Measurements from ENCODE around the gene CIC. TPM values are rescaled to one million over a fixed set of nuclear protein-coding genes. Genes with fewer than 3 reads are reported as not detected.

Gene CIC
- total RNA-seq, 2 donors from 2014 or later, result 112 to 125 TPM

DNA sequence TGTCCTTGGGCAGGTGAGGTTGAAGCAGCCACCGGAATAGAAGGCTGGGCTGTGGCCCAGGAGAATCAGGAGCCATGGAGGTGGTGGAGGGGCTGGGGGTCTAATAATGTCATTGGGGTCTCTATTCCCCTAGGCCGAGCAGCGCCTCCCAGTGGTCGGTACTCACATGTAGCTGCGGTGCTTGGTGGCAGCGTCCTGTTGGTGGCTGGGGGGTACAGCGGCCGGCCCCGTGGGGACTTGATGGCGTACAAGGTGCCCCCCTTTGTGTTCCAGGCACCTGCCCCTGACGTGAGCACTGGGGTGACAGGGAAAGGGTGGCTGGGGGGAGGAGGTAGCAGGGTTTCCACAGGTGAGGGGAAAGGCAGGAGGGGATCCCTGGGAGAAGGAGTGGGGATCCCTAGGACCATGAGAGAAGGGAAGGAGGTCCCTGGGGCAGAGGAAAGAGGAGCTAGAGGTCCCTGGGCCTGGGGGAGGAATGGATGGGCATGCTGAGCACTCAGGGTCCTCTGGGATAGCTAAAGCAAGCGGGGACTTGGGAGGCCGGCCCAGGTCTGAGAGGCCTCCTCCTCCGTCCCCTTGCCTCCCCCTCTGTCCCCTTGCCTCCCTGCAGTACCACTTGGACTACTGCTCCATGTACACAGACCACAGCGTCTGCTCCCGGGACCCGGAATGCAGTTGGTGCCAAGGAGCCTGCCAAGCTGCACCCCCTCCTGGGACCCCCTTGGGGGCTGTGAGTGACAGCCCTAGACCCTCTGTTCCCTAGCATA lies 74.5 kb downstream of the CIC start:
- H3K9me3 ChIP-seq (ENCODE audit: control insufficient read depth, low read length, poor library complexity, severe bottlenecking), result no peaks in the 10 kb centered on the region
- ATAC-seq, result no peak
- peaks cover 4% of the 10 kb centered on the region for H3K4me1 Mint-ChIP-seq
- H3K4me3 Mint-ChIP-seq, result no peak overlapping the region
- no peaks in the 10 kb centered on the region for H3K36me3 Mint-ChIP-seq (ENCODE audit: low read depth)
- no peak for DNase-seq
- H3K27ac Mint-ChIP-seq, result peak overlapping the region; percentile 47
- H3K27me3 Mint-ChIP-seq, result no peaks in the 10 kb centered on the region

DNA sequence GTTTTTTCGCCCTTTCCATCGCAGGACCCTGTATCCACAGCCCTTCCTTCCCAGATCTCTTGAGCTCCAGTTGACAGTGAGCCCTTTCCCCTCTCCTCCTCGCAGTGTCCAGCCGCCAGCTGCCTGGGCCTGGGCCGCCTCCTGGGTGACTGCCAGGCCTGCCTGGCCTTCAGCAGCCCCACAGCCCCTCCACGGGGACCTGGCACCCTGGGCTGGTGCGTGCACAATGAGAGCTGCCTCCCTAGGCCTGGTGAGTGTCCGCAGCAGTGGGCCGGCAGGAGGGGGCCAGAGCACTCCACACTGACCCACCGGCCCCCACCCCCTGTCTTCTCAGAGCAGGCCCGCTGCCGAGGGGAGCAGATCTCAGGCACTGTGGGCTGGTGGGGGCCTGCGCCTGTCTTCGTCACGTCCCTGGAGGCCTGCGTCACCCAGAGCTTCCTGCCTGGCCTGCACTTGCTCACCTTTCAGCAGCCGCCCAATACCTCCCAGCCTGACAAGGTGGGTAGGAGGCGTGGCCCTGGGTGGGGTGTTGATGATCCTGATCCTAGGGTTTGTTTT lies 75.4 kb downstream of the CIC start:
- no peaks in the 10 kb centered on the region for H3K9me3 ChIP-seq (ENCODE audit: control insufficient read depth, low read length, poor library complexity, severe bottlenecking)
- H3K4me1 Mint-ChIP-seq, result peaks cover 4% of the 10 kb centered on the region
- ATAC-seq (no peak), DNase-seq (no peak)
- H3K27ac Mint-ChIP-seq, result no peak overlapping the region
- H3K4me3 Mint-ChIP-seq, result no peak overlapping the region
- H3K27me3 Mint-ChIP-seq, result no peaks in the 10 kb centered on the region
- H3K36me3 Mint-ChIP-seq (ENCODE audit: low read depth), result no peaks in the 10 kb centered on the region

Other genes starting within 250 kb of the CIC start
- gene GRIK5, start 199.0 kb upstream of the CIC start, total RNA-seq, result under 1 TPM; 0.42 to 0.55 TPM
- 10 to 100 TPM; 23.1 to 23.6 TPM for gene ZNF574, start 193.1 kb upstream of the CIC start, total RNA-seq
- gene POU2F2, start 136.8 kb upstream of the CIC start, total RNA-seq, result 10 to 100 TPM; 24.5 to 42.7 TPM
- gene DEDD2, start 51.6 kb upstream of the CIC start, total RNA-seq, result 10 to 100 TPM; 72.1 to 89.9 TPM
- 1 to 10 TPM; 6.7 to 7.5 TPM for gene ZNF526, start 48.9 kb upstream of the CIC start, total RNA-seq
- gene GSK3A, start 26.6 kb upstream of the CIC start, total RNA-seq, result 10 to 100 TPM; 27.7 to 28.1 TPM
- 10 to 100 TPM; 75.8 to 82.1 TPM for gene ERF, start 14.1 kb upstream of the CIC start, total RNA-seq
- gene PRR19, start 32.9 kb downstream of the CIC start, total RNA-seq, result under 1 TPM in 1 of 2 donors, not detected in 1; 0.50 TPM
- gene PAFAH1B3, start 33.4 kb downstream of the CIC start, total RNA-seq, result 10 to 100 TPM; 16.0 to 17.7 TPM
- gene TMEM145, start 44.1 kb downstream of the CIC start, total RNA-seq, result not detected
- 1 to 10 TPM; 4.6 to 6.1 TPM for gene MEGF8, start 56.4 kb downstream of the CIC start, total RNA-seq
- not detected for gene CNFN, start 121.0 kb downstream of the CIC start, total RNA-seq
- gene LIPE, start 158.1 kb downstream of the CIC start, total RNA-seq, result 10 to 100 TPM; 14.5 to 16.9 TPM
- not detected for gene CXCL17, start 173.7 kb downstream of the CIC start, total RNA-seq

Measured in T-helper 17 cell (primary cell).